GM10266 (cell line): Measurements from ENCODE around the gene NT5DC3.

Experiments used
- DNase-seq: peaks from one replicate; pipeline ENCODE4 v3.0.0; 2012; ENCODE audit errors: extremely low spot score
- CTCF ChIP-seq: IDR thresholded peaks from 2 replicates; pipeline ENCODE4 v1.5.1; 2012; ENCODE audit warnings: mild to moderate bottlenecking, low read depth; ENCODE audit not compliant: control insufficient read depth, insufficient read depth; ENCODE audit errors: missing control alignments

Gene NT5DC3

DNA sequence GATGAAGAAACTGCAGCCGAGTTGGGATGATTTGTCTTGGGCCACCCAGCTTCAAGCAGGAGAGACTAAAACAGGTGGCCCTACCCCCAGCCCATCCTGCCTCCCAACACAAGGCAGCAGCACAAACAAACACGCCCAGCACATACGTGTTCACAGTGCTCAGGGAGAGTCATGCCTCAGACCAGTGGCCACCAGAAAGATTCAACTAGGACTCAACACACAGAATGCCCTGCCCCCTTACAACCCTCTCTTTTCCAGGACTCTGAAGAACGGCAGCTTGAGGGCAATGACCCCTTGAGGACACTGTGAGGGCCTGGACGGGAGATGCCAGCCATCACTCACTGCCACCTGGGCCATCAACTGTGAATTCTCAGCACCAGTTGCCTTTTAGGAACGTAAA lies 75.0 kb downstream of the NT5DC3 start:
- no peak for TF ChIP-seq CTCF
- DNase-seq = no peak

DNA sequence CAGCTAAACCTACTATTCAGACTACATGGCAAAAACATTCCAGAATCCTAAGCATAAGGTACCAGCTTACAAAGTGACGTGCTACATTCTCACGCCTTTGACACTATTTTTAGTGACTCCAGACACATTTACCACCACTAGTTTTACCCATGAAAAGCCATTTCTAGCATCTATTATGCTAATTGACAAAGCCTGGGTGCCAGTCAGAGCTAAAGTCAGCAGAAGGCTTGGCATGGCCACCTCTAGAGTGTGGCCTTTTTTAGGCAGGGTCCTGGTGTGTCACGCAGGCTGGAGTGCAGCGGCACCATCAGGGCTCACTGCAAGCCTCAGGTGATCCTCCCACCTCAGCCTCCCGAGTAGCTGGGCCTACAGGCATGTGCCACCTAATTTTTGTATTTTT lies 75.7 kb downstream of the NT5DC3 start:
- DNase-seq = no peak
- TF ChIP-seq CTCF = no peak

DNA sequence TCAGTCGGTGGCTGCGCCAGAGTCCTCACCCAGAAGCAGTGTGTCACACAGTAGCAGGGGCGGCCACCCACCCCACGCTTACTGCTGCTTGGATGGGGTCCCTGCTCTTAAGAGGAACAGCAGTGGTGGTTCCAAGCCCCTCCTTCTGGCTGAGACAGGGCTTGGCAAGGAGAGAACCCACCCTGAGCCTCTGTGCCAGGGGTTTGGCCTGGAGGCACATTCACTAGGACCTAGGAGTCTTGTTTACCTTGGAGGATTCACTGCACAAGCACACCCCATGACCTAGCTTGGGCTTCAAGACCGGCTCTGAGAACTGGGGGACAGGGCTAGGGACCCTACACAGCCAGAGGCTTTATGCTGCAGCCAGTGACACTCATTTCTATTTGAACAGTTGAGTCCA lies 78.6 kb downstream of the NT5DC3 start:
- TF ChIP-seq CTCF = no peak

GRCh38 chr12:103758310-103759089 lies 82.5 kb downstream of the NT5DC3 start:
- TF ChIP-seq CTCF = no peak
- DNase-seq = no peak

More for the DNA sequence above, 78.6 kb downstream of the NT5DC3 start:
- no peak for DNase-seq

DNA sequence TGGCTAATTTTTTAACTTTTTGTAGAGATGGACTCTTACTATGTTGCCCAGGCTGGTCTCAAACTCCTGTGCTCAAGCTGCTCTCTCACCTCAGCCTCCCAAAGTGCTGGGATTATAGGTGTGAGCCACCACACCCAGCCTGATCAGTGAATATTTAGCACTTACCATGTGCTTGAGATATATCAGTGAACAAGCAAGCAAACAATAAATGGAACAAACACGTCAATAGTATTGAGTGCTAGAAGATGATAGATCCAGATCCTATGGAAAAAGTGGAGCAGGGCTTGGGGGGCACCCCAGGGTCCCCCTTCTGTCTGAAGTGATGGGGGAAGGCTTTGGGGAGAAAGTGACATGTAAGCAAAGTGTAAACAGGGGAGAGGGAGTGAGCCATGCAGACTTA lies 83.8 kb downstream of the NT5DC3 start:
- no peak for TF ChIP-seq CTCF
- DNase-seq = no peak

DNA sequence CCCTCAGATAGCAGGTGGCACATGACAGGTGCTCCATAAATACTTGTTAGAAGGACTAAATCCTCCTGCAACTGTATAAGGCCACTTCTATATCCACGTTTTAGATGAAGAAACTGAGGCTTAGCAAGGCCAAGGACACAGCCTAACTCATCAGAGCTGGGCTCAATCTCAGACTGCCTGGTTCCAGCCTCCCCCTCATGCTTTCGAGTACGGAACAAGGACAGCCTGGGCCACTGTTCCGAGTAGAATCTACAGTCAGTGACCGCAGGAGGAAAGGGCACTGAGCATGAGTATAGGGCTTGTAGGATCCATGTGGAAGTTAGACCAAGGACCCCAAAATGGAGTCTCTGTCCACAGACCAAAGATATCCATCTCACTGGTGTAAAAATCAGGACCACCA lies 84.6 kb downstream of the NT5DC3 start:
- DNase-seq = no peak
- no peak for TF ChIP-seq CTCF

- no peak for TF ChIP-seq CTCF
- no peak for DNase-seq
These were observed 85.6 kb downstream of the NT5DC3 start for GRCh38 chr12:103755425-103755824.
